DOHH2 (cell line): ENCODE data around the gene DHRS12.

Source experiments
- EZH2phosphoT487 ChIP-seq: fragments of 200-600 bp; sonication (generic); IDR thresholded peaks from 2 replicates; pipeline ENCODE4 v1.6.1; 2017; ENCODE audit warnings: borderline replicate concordance, mild to moderate bottlenecking, antibody characterized with exemption, low read length, moderate library complexity, mixed read lengths
- TF ChIP-seq, protein P1 (sequence below): fragments of 200-600 bp; sonication (generic); IDR thresholded peaks from one replicate; pipeline ENCODE4 v1.5.1; 2014; ENCODE audit warnings: antibody characterized with exemption, mild to moderate bottlenecking, low read depth, low read length; ENCODE audit not compliant: poor library complexity, severe bottlenecking

DNA sequence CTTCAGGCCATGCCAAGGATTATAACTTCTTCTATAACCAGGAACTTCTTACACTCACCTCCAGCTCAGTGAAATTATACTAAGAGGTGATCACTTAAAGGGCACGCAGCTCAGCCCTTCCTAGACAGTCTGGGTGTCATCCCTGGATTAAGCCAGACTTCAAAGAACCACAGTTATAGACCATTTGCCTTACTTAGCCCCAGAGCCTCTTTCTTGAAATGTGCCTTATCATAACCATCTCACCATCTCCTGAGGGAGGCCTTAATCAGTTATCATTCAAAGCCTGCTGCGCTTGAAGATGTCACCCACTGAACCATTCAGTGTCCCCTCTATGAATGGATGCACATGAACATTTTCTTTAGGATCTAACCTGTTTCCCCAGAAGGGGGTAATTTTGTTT, 10.1 kb upstream of the DHRS12 start:
- TF ChIP-seq, protein P1, sequence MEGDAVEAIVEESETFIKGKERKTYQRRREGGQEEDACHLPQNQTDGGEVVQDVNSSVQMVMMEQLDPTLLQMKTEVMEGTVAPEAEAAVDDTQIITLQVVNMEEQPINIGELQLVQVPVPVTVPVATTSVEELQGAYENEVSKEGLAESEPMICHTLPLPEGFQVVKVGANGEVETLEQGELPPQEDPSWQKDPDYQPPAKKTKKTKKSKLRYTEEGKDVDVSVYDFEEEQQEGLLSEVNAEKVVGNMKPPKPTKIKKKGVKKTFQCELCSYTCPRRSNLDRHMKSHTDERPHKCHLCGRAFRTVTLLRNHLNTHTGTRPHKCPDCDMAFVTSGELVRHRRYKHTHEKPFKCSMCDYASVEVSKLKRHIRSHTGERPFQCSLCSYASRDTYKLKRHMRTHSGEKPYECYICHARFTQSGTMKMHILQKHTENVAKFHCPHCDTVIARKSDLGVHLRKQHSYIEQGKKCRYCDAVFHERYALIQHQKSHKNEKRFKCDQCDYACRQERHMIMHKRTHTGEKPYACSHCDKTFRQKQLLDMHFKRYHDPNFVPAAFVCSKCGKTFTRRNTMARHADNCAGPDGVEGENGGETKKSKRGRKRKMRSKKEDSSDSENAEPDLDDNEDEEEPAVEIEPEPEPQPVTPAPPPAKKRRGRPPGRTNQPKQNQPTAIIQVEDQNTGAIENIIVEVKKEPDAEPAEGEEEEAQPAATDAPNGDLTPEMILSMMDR: no peak
- no peak for TF ChIP-seq EZH2phosphoT487
